ENCODE measurements around the gene COA6.

GRCh38 chr1:234345237-234345636 is 28.0 kb upstream of the COA6 start:
- TF ChIP-seq CTCF (optimal IDR thresholded peaks at IDR 0.05 in 1 of 3, IDR thresholded peaks at IDR 0.05 in 1 of 3, conservative IDR thresholded peaks at IDR 0.05 in 1 of 3; ENCODE audit: extremely low read depth in 1 of 3, insufficient read depth in 2 of 3, low read length in 3 of 3) (no peak), EZH2 (IDR thresholded peaks at IDR 0.05; ENCODE audit: low read length) (no peak)

Data from keratinocyte (primary cell).